Heart right ventricle (tissue), 16 donors: ENCODE data around the gene SLC6A16. TPM values are rescaled to one million over a fixed set of nuclear protein-coding genes. Genes with fewer than 3 reads are reported as not detected.

Experiments used
- ATAC-seq, 8 donors: fragments of 200-7000 bp; cut with Tn5 transposase; one replicate each; pipeline ENCODE4 v1.9.1; 2020; ENCODE audit warnings: mild to moderate bottlenecking in 8 of 8, moderate library complexity in 8 of 8, moderate number of reproducible peaks in 1 of 8
- DNase-seq, 2 donors: peaks; one replicate each; pipeline ENCODE4 v3.0.0-alpha.2; 2020
- H3K27ac ChIP-seq, 10 donors: fragments of 200-600 bp; sonication (generic) in 2 of 10; one replicate each; pipeline versions ENCODE4 v1.5.0 to v1.8.0; 2020 to 2022; ENCODE audit warnings: mild to moderate bottlenecking in 3 of 10
- H3K27me3 ChIP-seq, 7 donors: fragments of 200-600 bp; one replicate each; pipeline ENCODE4 v1.8.0; 2021 to 2022; ENCODE audit warnings: mild to moderate bottlenecking in 2 of 7
- H3K36me3 ChIP-seq, 9 donors: fragments of 200-600 bp; sonication (generic) in 1 of 9; one replicate each; pipeline versions ENCODE4 v1.5.0 to v1.8.0; 2020 to 2022; ENCODE audit warnings: mild to moderate bottlenecking in 2 of 9
- H3K4me1 ChIP-seq, 9 donors: fragments of 200-600 bp; sonication (generic) in 1 of 9; one replicate each; pipeline versions ENCODE4 v1.5.0 to v1.8.0; 2020 to 2022; ENCODE audit warnings: mild to moderate bottlenecking in 4 of 9
- H3K4me3 ChIP-seq, 10 donors: fragments of 200-600 bp; sonication (generic) in 2 of 10; one replicate each; pipeline versions ENCODE4 v1.5.0 to v1.8.0; 2020 to 2022; ENCODE audit warnings: mild to moderate bottlenecking in 7 of 10, moderate library complexity in 2 of 10
- H3K9me3 ChIP-seq, 11 donors: fragments of 200-600 bp in 10 of 11; sonication (generic) in 2 of 11; one replicate each; pipeline versions ENCODE4 v1.5.0 to v1.8.0; 2013 to 2022; ENCODE audit warnings: mild to moderate bottlenecking in 2 of 11, control low read depth in 1 of 11, moderate library complexity in 1 of 11
- CTCF ChIP-seq, 9 donors: fragments of 200-600 bp; sonication (generic) in 2 of 9; IDR thresholded peaks; one replicate each; pipeline versions ENCODE4 v1.5.0 to v1.8.0; 2021 to 2022; ENCODE audit warnings: antibody characterized with exemption in 9 of 9, mild to moderate bottlenecking in 5 of 9, moderate library complexity in 1 of 9
- WGBS, 2 donors: extraction: QIAGEN DNeasy Blood & Tissue Kit; methylation state at CpG; one replicate each; pipeline ENCODE4 v1.1.7; 2013; ENCODE audit warnings: inconsistent platforms in 1 of 2; 5-methylcytosine and 5-hydroxymethylcytosine counted together
- intact Hi-C, 10 donors: fragments of 100-400 bp; cut with DNase I; formaldehyde crosslinking; loops; one replicate each; pipeline versions ENCODE4 v1.11.1 to v1.14.2; 2022
- polyA plus RNA-seq, 2 donors: library from polyadenylated mRNA; stranded (reverse); fragments of 200-250 nt; gene quantifications; one replicate each; pipeline ENCODE4 v1.2.3, GENCODE V29; 2013
- total RNA-seq, 10 donors: library from RNA; stranded (reverse); fragmentation: NEBNext Ultra II Directional in 3 of 10; extraction: Animal tissue kit (Norgen Biotek cat#: 25700) in 3 of 10; gene quantifications; one replicate each; pipeline versions ENCODE4 v1.2.1 to v1.2.4, GENCODE V29; 2021 to 2023
- donor health status: Arrhythmogenic right ventricular cardiomyopathy.
- donor health status: ischemic (EF 13 %, LVEDD 7.1; RV severe dilation, severe dysfunction).
- donor health status: healthy with polysubstance abuse.
- donor health status: DM: no; HTN: yes; CAD: no.
- donor health status: DM: no; HTN: no; CAD: no.
- donor health status: ischemic (EF 25% LVEDD 6.9; RV normal size, moderate dysfunction).
- donor health status: ischemic (EF 25% LVEDD 5.7; RV mildly dilated, moderate dysfunction).
- donor health status: healthy.
- donor health status: DM: yes; HTN: yes; CAD: no.
- donor health status: Ischemic cardiomyopathy.
- donor health status: ischemic (EF 35%, LVEDD 5.7; RV mildly dilated, moderate dysfunction).
- donor health status: nonischemic (EF 11% LVEDD 7.7; RV severe dilation, severe dysfunction).
- donor health status: DM: yes; HTN: yes; CAD: no.
- donor health status: PGD.
- donor health status: ischemic (EF 29% LVEDD 5.4; RV normal size, mild dysfunction).
- donor health status: nonischemic (EF 23%, LVEDD 6.1; RV moderate dilation, normal function).

SLC6A16 gene
- total and polyA plus RNA-seq, 12 donors = 0.13 to 3.1 (median 0.77) TPM

GRCh38 chr19:49362048-49362928 lies 37.3 kb upstream of the SLC6A16 start, which contains the start of gene TEAD2:
TEAD2 (minus strand) TSS chr19:49362416; CDS start chr19:49360075, 2,341 bp downstream.
- Histone ChIP-seq H3K9me3 (no peaks in the 10 kb centered on the region), H3K4me1 (peaks cover 0 to 33% (median 14%) of the 10 kb centered on the region in 9 donors), H3K4me3 (peak within 1 kb of the TSS; percentile 65 to 97 (median 82)), H3K36me3 (peaks cover 0 to 24% (median 10%) of the 10 kb centered on the region in 9 donors), H3K27ac (peak within 1 kb of the TSS; percentile 91 to 99 (median 96)), H3K27me3 (peaks cover 0 to 31% (median 0%) of the 10 kb centered on the region in 7 donors)
- WGBS, 2 donors = 0 to 1% methylated on average over 52 of the region's 52 CpGs
- ATAC-seq (peak; percentile 39 to 82 (median 74)), DNase-seq (peak; percentile 84 to 90)
- TF ChIP-seq CTCF (IDR thresholded peaks at IDR 0.05) = no peak
- intact Hi-C loops = loop anchor here in 3 of 10 donors (2.0 to 5.0 kb wide), 3 partner anchors 23 to 490 kb away; partner anchors contain the start of gene PPP1R15A (in 1 of the 3)

- 1 to 2% methylated on average over 17 to 27 of the region's 27 CpGs for WGBS, 2 donors
- peaks cover 0 to 26% (median 10%) of the 10 kb centered on the region in 9 donors for H3K36me3 ChIP-seq
- intact Hi-C loops = loop anchor here in 3 of 10 donors (2.0 to 5.0 kb wide), 3 partner anchors 23 to 489 kb away; partner anchors contain the start of gene PPP1R15A (in 1 of the 3)
- H3K4me3 ChIP-seq = peak overlapping the region; percentile 65 to 97 (median 82)
- DNase-seq (peak; percentile 89 to 92), ATAC-seq (peak; percentile 44 to 73 (median 65))
- no peaks in the 10 kb centered on the region for H3K9me3 ChIP-seq
- peak overlapping the region; percentile 91 to 99 (median 96) for H3K27ac ChIP-seq
- peaks cover 0 to 31% (median 0%) of the 10 kb centered on the region in 7 donors for H3K27me3 ChIP-seq
- peaks cover 0 to 38% (median 17%) of the 10 kb centered on the region in 9 donors for H3K4me1 ChIP-seq
- no peak for TF ChIP-seq CTCF (IDR thresholded peaks at IDR 0.05)
Observed at GRCh38 chr19:49361438-49362047, 36.6 kb upstream of the SLC6A16 start.

- H3K4me1 ChIP-seq = peaks cover 0 to 50% (median 27%) of the 10 kb centered on the region in 9 donors
- H3K4me3 ChIP-seq = no peak overlapping the region
- WGBS, 2 donors = 79 to 81% methylated on average over 17 of the region's 17 CpGs
- ATAC-seq = no peak
- no peaks in the 10 kb centered on the region for H3K9me3 ChIP-seq
- intact Hi-C loops = loop anchor here in 1 of 10 donors (5.0 kb wide), 1 partner anchor 488 kb away; the partner anchor contains the start of gene PPP1R15A
- DNase-seq = no peak
- peak overlapping the region in 4 of 10 donors; percentile 30 to 47 (median 42) for H3K27ac ChIP-seq
- H3K27me3 ChIP-seq = peaks cover 0 to 31% (median 0%) of the 10 kb centered on the region in 7 donors
- no peak for TF ChIP-seq CTCF (IDR thresholded peaks at IDR 0.05)
- peaks cover 0 to 34% (median 16%) of the 10 kb centered on the region in 9 donors for H3K36me3 ChIP-seq
Observed at GRCh38 chr19:49359851-49360820, 35.1 kb upstream of the SLC6A16 start.
